Calu3 (cell line): ENCODE data around the gene POLA1. TPM values are rescaled to one million over a fixed set of nuclear protein-coding genes. Genes with fewer than 3 reads are reported as not detected.
A peak's percentile ranks its signal among the peaks of the same experiment; 100 is the strongest.

Source experiments
- BruUV-seq: library from RNA; stranded (reverse); fragments of 400-500 nt; replicated peaks from 2 replicates; lab custom pipeline; 2021; lab: Mats Ljungman, UMichigan
- CTCF ChIA-PET: fragments of 300-600 bp; sonication (Branson Sonifier 250); formaldehyde crosslinking; loops from one replicate; lab custom pipeline; 2022; ENCODE audit warnings: antibody characterized with exemption; lab: Charles Lee
- DNase-seq: peaks from one replicate; pipeline ENCODE4 v3.0.0; 2022
- H3K27ac Mint-ChIP-seq: one replicate; pipeline ENCODE4 v1.8.0; 2022; ENCODE audit warnings: mixed read lengths; ENCODE audit not compliant: unreplicated experiment
- H3K27me3 Mint-ChIP-seq: one replicate; pipeline ENCODE4 v1.8.0; 2022; ENCODE audit warnings: mixed read lengths; ENCODE audit not compliant: unreplicated experiment
- H3K36me3 Mint-ChIP-seq: one replicate; pipeline ENCODE4 v1.8.0; 2022; ENCODE audit warnings: mild to moderate bottlenecking, moderate library complexity, mixed read lengths; ENCODE audit not compliant: insufficient read depth, unreplicated experiment
- H3K4me1 Mint-ChIP-seq: one replicate; pipeline ENCODE4 v1.8.0; 2022; ENCODE audit warnings: mild to moderate bottlenecking, low read depth, mixed read lengths; ENCODE audit not compliant: unreplicated experiment
- H3K4me3 Mint-ChIP-seq: one replicate; pipeline ENCODE4 v1.8.0; 2022; ENCODE audit warnings: mild to moderate bottlenecking, low read depth, moderate library complexity, mixed read lengths; ENCODE audit not compliant: unreplicated experiment
- H3K9me3 Mint-ChIP-seq: one replicate; pipeline ENCODE4 v1.8.0; 2022; ENCODE audit warnings: low read depth, mixed read lengths; ENCODE audit not compliant: unreplicated experiment
- intact Hi-C: fragments of 100-400 bp; cut with micrococcal nuclease; formaldehyde crosslinking; loops from one replicate; pipeline ENCODE4 v1.10.0; 2022; ENCODE audit not compliant: unreplicated experiment
- total RNA-seq: library from RNA; stranded (reverse); gene quantifications from 2 replicates; pipeline ENCODE4 v1.2.3, GENCODE V29; 2022
- TF ChIP-seq, protein P1 (sequence below): fragments of 200-600 bp; IDR thresholded peaks from one replicate; pipeline ENCODE4 v1.8.0; 2022; ENCODE audit warnings: antibody characterized with exemption; ENCODE audit not compliant: unreplicated experiment

The POLA1 gene
- total RNA-seq, 1 experiment from 2014 or later: 25.2 TPM

DNA sequence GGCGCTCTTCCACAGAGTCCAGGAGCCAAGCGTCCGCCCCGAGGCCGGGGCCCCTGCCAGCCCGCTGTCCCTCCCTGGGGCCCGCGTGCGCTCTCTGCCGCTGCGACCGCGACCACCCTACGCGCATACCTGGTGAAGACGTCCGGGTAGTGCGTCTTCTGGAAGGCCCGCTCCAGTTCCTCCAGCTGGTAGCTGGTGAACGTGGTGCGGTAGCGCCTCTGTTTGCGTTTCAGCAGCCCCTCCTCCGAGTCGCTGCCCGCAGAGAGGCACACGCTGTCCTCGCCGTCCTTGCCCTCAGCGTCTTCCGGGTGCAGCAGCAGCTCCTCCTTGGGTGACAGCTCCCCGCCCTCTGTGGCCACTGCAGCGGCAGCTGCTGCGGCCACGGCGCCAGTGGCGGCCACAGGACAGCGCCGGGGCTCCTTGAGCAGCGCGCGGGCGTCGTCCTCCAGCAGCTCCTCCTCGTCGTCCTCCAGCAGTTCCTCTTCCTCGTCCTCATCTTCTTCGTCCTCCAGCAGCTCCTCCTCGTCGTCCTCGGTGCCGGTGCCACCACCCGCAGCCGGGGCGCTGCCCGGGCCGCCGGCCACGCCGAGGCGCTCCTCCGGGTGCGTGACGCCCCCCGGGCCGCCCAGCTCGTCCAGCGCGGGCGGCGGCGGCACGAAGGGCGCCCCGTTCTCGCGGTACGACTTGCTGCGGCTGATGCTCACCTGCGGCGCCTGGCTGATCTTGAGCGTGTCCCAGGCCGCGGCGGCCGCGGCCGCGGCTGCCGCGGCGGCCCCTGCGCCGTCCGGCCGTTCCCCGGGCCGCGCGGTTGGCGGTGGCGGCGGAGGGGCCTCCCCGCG is 319.3 kb downstream of the POLA1 start:
- Mint-ChIP-seq H3K9me3 (no peaks in the 10 kb centered on the region), H3K4me1 (peaks cover 16% of the 10 kb centered on the region), H3K4me3 (peak overlapping the region; percentile 96), H3K27ac (no peak overlapping the region), H3K36me3 (peaks cover 9% of the 10 kb centered on the region), H3K27me3 (peaks cover 66% of the 10 kb centered on the region)
- CTCF ChIA-PET: no interaction called here
- intact Hi-C loops: no loop called here
- BruUV-seq: no TSS peak
- TF ChIP-seq, protein P1, sequence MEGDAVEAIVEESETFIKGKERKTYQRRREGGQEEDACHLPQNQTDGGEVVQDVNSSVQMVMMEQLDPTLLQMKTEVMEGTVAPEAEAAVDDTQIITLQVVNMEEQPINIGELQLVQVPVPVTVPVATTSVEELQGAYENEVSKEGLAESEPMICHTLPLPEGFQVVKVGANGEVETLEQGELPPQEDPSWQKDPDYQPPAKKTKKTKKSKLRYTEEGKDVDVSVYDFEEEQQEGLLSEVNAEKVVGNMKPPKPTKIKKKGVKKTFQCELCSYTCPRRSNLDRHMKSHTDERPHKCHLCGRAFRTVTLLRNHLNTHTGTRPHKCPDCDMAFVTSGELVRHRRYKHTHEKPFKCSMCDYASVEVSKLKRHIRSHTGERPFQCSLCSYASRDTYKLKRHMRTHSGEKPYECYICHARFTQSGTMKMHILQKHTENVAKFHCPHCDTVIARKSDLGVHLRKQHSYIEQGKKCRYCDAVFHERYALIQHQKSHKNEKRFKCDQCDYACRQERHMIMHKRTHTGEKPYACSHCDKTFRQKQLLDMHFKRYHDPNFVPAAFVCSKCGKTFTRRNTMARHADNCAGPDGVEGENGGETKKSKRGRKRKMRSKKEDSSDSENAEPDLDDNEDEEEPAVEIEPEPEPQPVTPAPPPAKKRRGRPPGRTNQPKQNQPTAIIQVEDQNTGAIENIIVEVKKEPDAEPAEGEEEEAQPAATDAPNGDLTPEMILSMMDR: no peak
- DNase-seq: no peak

DNA sequence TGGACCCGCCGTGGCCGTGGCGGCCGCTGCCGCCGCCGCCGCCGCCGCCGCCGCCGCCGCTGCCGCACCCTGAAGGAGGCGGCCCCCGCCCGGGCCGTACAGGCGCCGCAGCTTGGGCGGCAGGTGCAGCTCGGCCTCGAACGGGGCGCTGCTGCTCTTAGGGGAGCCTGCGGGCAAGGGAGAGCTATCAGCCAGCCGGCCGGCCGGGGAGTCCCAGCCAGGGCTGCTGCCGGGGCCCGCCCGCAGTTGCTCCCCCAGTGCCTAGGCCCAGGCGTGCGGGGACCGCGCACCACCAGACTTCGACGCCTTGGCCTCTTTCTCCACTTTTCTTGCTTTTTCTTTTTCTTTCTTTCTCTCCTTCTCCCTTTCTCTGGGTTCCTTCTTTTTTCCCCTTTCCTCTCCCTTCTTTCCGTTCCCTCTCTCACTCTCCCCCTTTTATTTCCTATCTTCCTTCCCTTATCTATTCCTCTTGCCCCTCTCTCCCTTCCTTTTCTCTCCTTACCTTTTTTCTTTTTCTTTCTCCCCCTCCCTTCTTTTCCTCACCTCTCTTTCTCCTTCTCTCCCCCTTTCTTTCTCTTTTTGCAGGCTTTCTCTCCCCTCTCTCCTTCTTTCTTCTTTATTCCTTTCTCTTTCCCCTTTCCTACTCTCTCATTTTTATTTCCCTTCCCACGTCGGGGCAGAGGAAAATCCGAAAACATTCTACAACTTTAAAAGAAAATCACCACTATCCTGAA is 320.1 kb downstream of the POLA1 start:
- Mint-ChIP-seq H3K4me1 (peaks cover 16% of the 10 kb centered on the region), H3K27ac (peak overlapping the region; percentile 23), H3K27me3 (peaks cover 73% of the 10 kb centered on the region), H3K4me3 (peak overlapping the region; percentile 96), H3K36me3 (peaks cover 9% of the 10 kb centered on the region), H3K9me3 (no peaks in the 10 kb centered on the region)
- intact Hi-C loops: no loop called here
- no peak for DNase-seq
- CTCF ChIA-PET: no interaction called here
- no TSS peak for BruUV-seq
- TF ChIP-seq, protein P1: no peak

DNA sequence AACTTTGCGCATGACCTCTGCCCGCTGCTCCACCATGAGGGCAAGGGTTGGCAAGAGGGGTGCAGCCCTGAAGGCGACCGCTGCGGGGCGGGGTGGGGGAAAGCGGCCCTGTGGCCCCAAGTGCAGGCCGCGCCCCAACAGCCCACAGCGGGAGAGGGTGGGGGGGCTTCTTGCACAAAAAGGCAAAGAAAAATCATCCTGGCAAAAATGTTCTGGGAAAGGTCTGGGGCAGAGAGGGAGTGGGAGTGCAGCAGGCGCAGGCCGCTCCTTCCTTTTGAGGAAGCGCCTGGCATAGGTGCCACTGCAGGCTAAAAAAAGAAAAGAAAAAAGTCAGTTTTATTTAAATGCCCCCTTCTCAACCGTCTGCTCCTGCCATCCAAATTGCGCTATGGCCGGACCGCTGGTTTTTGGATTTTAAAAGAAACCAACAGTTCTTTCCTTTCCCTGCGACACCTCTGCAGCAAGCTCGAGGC is 320.7 kb downstream of the POLA1 start:
- H3K27ac Mint-ChIP-seq: peak overlapping the region; percentile 23
- BruUV-seq: no TSS peak
- CTCF ChIA-PET: no interaction called here
- no peaks in the 10 kb centered on the region for H3K9me3 Mint-ChIP-seq
- peaks cover 16% of the 10 kb centered on the region for H3K4me1 Mint-ChIP-seq
- DNase-seq: no peak
- TF ChIP-seq, protein P1: no peak
- H3K27me3 Mint-ChIP-seq: peaks cover 79% of the 10 kb centered on the region
- peak overlapping the region; percentile 96 for H3K4me3 Mint-ChIP-seq
- peaks cover 9% of the 10 kb centered on the region for H3K36me3 Mint-ChIP-seq
- intact Hi-C loops: no loop called here

DNA sequence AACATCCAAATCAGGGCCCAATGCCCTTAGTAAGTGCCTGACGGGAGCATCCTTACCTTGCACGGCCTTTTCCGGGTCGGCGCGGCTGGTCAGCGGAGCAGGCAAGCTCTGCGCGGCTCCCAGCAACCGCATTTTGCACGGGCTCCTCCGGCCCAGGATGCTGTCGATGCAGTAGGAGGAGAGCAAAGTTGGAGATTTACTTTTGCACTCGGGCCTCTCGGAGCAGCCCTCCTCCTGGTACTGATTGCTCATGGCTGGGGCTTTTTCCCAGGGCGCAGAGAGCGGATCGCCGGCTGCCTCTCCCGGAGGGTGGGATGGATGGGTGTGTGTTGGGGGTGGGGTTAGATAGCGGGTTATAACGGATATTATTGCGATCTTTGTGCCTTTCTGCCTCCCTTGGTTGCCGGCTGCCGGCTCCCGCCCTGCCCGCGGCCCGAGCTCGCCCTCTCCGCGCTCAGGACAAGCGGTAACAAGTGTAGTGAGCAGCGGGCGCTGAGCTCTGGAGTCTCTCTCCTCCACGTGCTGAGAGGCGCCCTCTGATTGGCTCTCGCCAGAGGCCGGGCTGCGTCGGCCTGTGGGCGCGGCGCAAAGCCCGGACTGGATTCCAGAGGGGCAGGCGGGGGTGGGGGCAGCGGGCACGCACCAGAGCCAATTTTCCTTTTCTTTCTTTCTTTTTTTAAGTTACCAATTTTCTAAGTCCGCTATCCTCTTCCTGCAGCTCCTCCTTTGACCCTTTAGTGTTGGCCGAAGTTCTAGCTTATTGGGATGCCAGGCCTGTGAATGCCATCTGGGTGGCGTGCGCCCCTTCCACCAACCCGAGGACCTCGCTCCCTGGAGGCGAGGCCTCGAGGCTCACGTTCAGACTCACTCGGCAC is 322.0 kb downstream of the POLA1 start, which contains the start of gene ARX:
Gene ARX, minus strand, starts transcription at position 480 of the 875 bp plus-strand sequence. Its CDS starts 228 bp downstream, at position 252.
- CTCF ChIA-PET: interaction anchor here (0.7 kb wide), 1 partner anchor 914 kb away, joined by 3 read pairs; no protein-coding TSS in a partner anchor
- peaks cover 9% of the 10 kb centered on the region for H3K36me3 Mint-ChIP-seq
- intact Hi-C loops: no loop called here
- H3K27me3 Mint-ChIP-seq: peaks cover 85% of the 10 kb centered on the region
- no peak within 1 kb of the TSS for H3K27ac Mint-ChIP-seq
- peaks cover 16% of the 10 kb centered on the region for H3K4me1 Mint-ChIP-seq
- no peak for DNase-seq
- BruUV-seq: no TSS peak
- TF ChIP-seq, protein P1: no peak
- no peaks in the 10 kb centered on the region for H3K9me3 Mint-ChIP-seq
- H3K4me3 Mint-ChIP-seq: no peak within 1 kb of the TSS
